Measurements from ENCODE around the gene DSCAM.

The DSCAM gene

DNA sequence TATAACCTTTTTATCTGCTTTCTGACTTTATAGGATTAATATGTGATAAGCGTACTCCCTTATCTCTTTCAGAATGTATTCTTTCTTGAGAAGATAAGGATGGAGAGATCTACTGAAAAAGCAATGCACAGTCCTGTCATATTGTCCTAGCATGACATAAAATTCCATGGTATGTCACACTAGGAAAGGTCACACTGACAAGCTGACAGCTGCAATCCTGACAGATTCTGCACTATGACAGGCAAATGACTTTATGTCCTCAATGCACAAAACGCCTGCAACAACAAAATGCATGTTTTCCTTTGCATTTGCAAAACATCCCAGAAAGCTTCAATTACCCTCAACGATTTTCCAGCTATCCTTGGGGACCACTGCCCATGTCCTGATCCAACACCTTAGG is 393.8 kb downstream of the DSCAM start:
- Histone ChIP-seq H3K27me3 (ENCODE audit: insufficient read depth, poor library complexity, severe bottlenecking) (peaks cover 3% of the 10 kb centered on the region), H3K27ac (replicated peaks) (no peak overlapping the region), H3K4me3 (replicated peaks; ENCODE audit: insufficient read depth, low read length) (no peak overlapping the region)
- DNase-seq (ENCODE audit: low read depth in 1 of 2, low spot score in 1 of 2) = no peak
- TF ChIP-seq GABPA (IDR thresholded peaks at IDR 0.05; ENCODE audit: low read depth) = no peak
- TF ChIP-seq, protein P1, sequence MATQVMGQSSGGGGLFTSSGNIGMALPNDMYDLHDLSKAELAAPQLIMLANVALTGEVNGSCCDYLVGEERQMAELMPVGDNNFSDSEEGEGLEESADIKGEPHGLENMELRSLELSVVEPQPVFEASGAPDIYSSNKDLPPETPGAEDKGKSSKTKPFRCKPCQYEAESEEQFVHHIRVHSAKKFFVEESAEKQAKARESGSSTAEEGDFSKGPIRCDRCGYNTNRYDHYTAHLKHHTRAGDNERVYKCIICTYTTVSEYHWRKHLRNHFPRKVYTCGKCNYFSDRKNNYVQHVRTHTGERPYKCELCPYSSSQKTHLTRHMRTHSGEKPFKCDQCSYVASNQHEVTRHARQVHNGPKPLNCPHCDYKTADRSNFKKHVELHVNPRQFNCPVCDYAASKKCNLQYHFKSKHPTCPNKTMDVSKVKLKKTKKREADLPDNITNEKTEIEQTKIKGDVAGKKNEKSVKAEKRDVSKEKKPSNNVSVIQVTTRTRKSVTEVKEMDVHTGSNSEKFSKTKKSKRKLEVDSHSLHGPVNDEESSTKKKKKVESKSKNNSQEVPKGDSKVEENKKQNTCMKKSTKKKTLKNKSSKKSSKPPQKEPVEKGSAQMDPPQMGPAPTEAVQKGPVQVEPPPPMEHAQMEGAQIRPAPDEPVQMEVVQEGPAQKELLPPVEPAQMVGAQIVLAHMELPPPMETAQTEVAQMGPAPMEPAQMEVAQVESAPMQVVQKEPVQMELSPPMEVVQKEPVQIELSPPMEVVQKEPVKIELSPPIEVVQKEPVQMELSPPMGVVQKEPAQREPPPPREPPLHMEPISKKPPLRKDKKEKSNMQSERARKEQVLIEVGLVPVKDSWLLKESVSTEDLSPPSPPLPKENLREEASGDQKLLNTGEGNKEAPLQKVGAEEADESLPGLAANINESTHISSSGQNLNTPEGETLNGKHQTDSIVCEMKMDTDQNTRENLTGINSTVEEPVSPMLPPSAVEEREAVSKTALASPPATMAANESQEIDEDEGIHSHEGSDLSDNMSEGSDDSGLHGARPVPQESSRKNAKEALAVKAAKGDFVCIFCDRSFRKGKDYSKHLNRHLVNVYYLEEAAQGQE (IDR thresholded peaks at IDR 0.05; ENCODE audit: insufficient replicate concordance, low read depth) = no peak

DNA sequence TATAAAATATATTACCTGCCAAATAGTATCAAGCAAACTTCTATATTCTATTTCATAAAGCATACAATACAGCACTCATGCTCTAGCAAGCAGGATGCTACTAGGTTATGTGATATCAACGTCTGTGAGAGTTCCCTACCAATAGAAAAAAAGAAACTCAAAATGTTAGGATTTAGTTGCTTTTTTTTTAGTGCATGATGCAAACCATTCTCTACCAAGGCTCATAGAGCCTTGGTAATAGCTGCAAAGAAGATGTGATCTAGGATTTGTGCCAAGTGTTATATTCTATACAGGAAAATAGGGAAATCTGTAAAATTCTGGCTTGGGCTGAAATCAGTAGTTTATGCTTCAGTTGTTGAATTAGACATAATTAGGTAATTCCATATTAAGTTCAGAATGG is 394.4 kb downstream of the DSCAM start:
- H3K27ac ChIP-seq (replicated peaks) = no peak overlapping the region
- no peak for TF ChIP-seq POLR2AphosphoS5 (IDR thresholded peaks at IDR 0.05; ENCODE audit: low read depth)
- TF ChIP-seq GABPA (IDR thresholded peaks at IDR 0.05; ENCODE audit: low read depth) = no peak
- TF ChIP-seq SPI1 (IDR thresholded peaks at IDR 0.05; ENCODE audit: borderline replicate concordance, low read depth) = no peak
- TF ChIP-seq, protein P1 (IDR thresholded peaks at IDR 0.05; ENCODE audit: insufficient replicate concordance, low read depth) = no peak
- TF ChIP-seq, protein P2, sequence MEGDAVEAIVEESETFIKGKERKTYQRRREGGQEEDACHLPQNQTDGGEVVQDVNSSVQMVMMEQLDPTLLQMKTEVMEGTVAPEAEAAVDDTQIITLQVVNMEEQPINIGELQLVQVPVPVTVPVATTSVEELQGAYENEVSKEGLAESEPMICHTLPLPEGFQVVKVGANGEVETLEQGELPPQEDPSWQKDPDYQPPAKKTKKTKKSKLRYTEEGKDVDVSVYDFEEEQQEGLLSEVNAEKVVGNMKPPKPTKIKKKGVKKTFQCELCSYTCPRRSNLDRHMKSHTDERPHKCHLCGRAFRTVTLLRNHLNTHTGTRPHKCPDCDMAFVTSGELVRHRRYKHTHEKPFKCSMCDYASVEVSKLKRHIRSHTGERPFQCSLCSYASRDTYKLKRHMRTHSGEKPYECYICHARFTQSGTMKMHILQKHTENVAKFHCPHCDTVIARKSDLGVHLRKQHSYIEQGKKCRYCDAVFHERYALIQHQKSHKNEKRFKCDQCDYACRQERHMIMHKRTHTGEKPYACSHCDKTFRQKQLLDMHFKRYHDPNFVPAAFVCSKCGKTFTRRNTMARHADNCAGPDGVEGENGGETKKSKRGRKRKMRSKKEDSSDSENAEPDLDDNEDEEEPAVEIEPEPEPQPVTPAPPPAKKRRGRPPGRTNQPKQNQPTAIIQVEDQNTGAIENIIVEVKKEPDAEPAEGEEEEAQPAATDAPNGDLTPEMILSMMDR (IDR thresholded peaks at IDR 0.05; ENCODE audit: insufficient read depth, low read length) = no peak
- H3K27me3 ChIP-seq (ENCODE audit: insufficient read depth, poor library complexity, severe bottlenecking) = no peaks in the 10 kb centered on the region

DNA sequence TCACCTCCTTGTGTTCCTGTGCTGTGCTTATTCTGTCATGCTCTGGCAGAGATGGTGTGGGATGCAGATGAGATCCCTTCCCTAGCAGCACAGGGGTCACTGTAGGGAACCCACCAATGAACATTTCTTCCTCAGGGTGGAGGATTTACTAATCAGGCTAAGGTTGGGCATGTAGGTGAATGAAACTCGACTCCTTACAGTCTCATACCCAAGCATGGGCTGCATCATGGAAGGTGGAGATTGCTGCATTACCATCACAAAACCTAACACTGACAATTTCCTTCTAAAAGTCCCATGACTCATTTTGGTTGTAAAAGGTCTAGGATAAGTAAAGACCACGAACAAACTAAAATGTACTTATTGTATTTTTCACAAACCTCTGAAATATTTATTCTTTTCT is 399.9 kb downstream of the DSCAM start:
- TF ChIP-seq GABPA (IDR thresholded peaks at IDR 0.05; ENCODE audit: low read depth) (no peak), POLR2AphosphoS5 (IDR thresholded peaks at IDR 0.05; ENCODE audit: low read depth) (no peak), SPI1 (IDR thresholded peaks at IDR 0.05; ENCODE audit: borderline replicate concordance, low read depth) (no peak)
- TF ChIP-seq, protein P2 (IDR thresholded peaks at IDR 0.05; ENCODE audit: insufficient read depth, low read length) = no peak
- TF ChIP-seq, protein P1 (IDR thresholded peaks at IDR 0.05; ENCODE audit: insufficient replicate concordance, low read depth) = no peak
- H3K27me3 ChIP-seq (ENCODE audit: insufficient read depth, poor library complexity, severe bottlenecking) = no peaks in the 10 kb centered on the region

More for the DNA sequence above, 394.4 kb downstream of the DSCAM start:
- DNase-seq (ENCODE audit: low read depth in 1 of 2, low spot score in 1 of 2) = no peak
- H3K4me3 ChIP-seq (replicated peaks; ENCODE audit: insufficient read depth, low read length) = no peak overlapping the region

More for the DNA sequence above, 399.9 kb downstream of the DSCAM start:
- no peak overlapping the region for H3K27ac ChIP-seq (replicated peaks)
- DNase-seq (ENCODE audit: low read depth in 1 of 2, low spot score in 1 of 2) = no peak
- H3K4me3 ChIP-seq (replicated peaks; ENCODE audit: insufficient read depth, low read length) = no peak overlapping the region
